ENCODE results near the gene CRK.
"Not testable (repeated sequence)": the region's sequence is repeated elsewhere in the genome, so short reads cannot be mapped to it uniquely, and the experiment has no call there.

Gene CRK

DNA sequence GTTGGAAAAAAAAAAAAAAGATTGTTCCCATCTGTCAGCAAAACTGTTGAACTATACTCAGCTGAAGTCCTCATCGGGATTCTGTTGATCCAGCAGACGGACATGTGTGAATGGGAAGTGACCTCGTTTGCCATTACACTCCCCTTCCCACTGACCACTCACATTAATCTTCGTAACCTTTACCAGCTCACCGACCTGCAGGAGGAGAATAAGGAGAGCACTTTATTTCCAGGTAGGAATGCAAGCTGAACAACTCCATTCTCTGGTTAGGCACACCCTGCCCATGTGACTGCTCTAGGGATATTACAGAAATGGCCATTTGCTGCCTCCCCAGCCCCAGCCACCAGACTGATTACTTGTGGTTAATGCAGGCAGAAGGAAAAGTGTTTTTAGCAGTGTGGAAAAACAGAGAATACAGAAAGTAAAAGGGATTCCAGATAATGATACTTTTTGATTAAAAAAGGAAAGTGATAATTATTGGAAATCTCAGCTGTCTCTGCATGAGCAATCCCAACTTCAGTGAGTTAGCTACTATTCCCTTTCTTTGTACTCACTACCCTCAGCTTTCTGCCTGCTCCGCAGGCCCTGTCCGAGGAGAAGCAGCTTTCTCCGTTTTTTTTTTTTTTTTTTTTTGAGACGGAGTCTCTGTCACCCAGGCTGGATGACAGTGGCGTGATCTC is 32.4 kb downstream of the CRK start:
- no peaks in the 10 kb centered on the region for H3K27me3 Mint-ChIP-seq (ENCODE audit: low read depth)
- peaks cover 48% of the 10 kb centered on the region for H3K36me3 Mint-ChIP-seq (ENCODE audit: low read depth)
- H3K27ac Mint-ChIP-seq, result peak overlapping the region in 1 of 3 experiments; percentile 59
- no peaks in the 10 kb centered on the region for H3K9me3 Mint-ChIP-seq
- TF ChIP-seq, protein P1, sequence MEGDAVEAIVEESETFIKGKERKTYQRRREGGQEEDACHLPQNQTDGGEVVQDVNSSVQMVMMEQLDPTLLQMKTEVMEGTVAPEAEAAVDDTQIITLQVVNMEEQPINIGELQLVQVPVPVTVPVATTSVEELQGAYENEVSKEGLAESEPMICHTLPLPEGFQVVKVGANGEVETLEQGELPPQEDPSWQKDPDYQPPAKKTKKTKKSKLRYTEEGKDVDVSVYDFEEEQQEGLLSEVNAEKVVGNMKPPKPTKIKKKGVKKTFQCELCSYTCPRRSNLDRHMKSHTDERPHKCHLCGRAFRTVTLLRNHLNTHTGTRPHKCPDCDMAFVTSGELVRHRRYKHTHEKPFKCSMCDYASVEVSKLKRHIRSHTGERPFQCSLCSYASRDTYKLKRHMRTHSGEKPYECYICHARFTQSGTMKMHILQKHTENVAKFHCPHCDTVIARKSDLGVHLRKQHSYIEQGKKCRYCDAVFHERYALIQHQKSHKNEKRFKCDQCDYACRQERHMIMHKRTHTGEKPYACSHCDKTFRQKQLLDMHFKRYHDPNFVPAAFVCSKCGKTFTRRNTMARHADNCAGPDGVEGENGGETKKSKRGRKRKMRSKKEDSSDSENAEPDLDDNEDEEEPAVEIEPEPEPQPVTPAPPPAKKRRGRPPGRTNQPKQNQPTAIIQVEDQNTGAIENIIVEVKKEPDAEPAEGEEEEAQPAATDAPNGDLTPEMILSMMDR (IDR thresholded peaks at IDR 0.05; ENCODE audit: unreplicated experiment in 3 of 3), result no peak
- H3K4me1 Mint-ChIP-seq, result peaks cover 3% of the 10 kb centered on the region
- H3K4me3 Mint-ChIP-seq, result no peak overlapping the region

DNA sequence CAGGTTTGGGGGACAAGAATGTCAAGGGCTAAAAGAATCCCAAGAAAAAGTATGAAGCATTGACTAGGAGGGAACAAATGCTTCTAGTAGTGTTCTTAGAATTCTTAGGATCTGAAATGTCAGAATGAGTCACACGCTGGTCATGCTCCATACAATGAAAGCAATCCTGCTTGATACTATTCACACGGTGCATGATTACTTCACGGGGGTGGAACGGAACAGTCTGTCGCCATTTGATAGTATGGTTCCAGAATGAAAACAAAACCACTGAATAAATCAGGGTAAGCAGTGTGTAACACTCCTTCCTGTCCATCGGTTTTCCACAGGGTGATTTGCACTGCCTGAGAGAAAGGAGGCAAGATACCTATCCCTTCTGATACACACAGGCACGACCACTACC is 33.1 kb downstream of the CRK start:
- Mint-ChIP-seq H3K9me3 (no peaks in the 10 kb centered on the region), H3K36me3 (ENCODE audit: low read depth) (peaks cover 45% of the 10 kb centered on the region), H3K4me3 (no peak overlapping the region), H3K4me1 (peaks cover 3% of the 10 kb centered on the region), H3K27ac (peak overlapping the region in 1 of 3 experiments; percentile 59), H3K27me3 (ENCODE audit: low read depth) (no peaks in the 10 kb centered on the region)
- TF ChIP-seq, protein P1 (IDR thresholded peaks at IDR 0.05; ENCODE audit: unreplicated experiment in 3 of 3), result no peak

DNA sequence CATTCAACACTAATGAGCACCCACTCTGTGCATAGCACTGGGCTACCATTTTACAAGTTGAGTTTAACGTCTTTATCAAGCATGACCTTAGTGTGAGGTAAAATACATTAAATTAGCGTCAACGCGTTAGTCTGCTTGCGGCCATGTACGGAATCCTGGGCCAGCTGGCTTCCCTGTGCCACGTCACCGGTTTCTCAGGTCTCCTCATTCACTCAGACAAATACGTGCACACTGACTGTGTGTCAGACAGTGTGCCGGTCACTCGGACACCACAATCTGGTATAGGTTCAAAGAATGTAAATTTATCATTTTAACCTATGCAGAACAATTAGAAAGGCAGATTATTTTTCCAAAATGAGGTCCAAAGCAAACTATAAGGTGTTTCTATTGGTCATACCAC is 34.6 kb downstream of the CRK start:
- TF ChIP-seq, protein P1 (IDR thresholded peaks at IDR 0.05; ENCODE audit: unreplicated experiment in 3 of 3), result no peak
- H3K27ac Mint-ChIP-seq, result no peak overlapping the region
- H3K4me1 Mint-ChIP-seq, result peaks cover 3% of the 10 kb centered on the region
- H3K4me3 Mint-ChIP-seq, result no peak overlapping the region
- no peaks in the 10 kb centered on the region for H3K9me3 Mint-ChIP-seq
- no peaks in the 10 kb centered on the region for H3K27me3 Mint-ChIP-seq (ENCODE audit: low read depth)
- peaks cover 43% of the 10 kb centered on the region for H3K36me3 Mint-ChIP-seq (ENCODE audit: low read depth)

- Mint-ChIP-seq H3K4me1 (peaks cover 3% of the 10 kb centered on the region), H3K36me3 (ENCODE audit: low read depth) (peaks cover 40% of the 10 kb centered on the region), H3K27me3 (ENCODE audit: low read depth) (no peaks in the 10 kb centered on the region), H3K9me3 (no peaks in the 10 kb centered on the region), H3K27ac (no peak overlapping the region), H3K4me3 (no peak overlapping the region)
- TF ChIP-seq, protein P1 (IDR thresholded peaks at IDR 0.05; ENCODE audit: unreplicated experiment in 3 of 3), result no peak
These were observed 35.1 kb downstream of the CRK start for GRCh38 chr17:1420981-1421380.

- Mint-ChIP-seq H3K27me3 (ENCODE audit: low read depth) (no peaks in the 10 kb centered on the region), H3K36me3 (ENCODE audit: low read depth) (peaks cover 32% of the 10 kb centered on the region), H3K4me1 (peaks cover 3% of the 10 kb centered on the region), H3K4me3 (no peak overlapping the region), H3K9me3 (no peaks in the 10 kb centered on the region), H3K27ac (no peak overlapping the region)
- TF ChIP-seq, protein P1 (IDR thresholded peaks at IDR 0.05; ENCODE audit: unreplicated experiment in 3 of 3), result no peak
These were observed 35.9 kb downstream of the CRK start for GRCh38 chr17:1420163-1420562.

DNA sequence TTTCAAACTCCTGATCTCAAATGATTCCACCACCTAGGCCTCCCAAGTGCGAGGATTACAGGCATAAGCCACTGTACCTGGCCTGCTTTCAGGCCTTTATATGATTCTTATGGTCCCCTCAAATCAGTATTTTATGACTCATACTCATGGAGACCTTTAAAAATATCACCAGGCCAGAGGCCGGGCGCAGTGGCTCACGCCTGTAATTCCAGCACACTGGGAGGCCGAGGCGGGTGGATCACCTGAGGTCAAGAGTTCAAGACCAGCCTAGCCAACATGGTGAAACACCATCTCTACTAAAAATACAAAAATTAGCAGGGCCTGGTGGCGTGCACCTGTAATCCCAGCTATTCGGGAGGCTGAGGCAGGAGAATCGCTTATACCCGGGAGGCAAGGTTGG is 37.6 kb downstream of the CRK start:
- H3K27me3 Mint-ChIP-seq (ENCODE audit: low read depth); H3K9me3 Mint-ChIP-seq; H3K27ac Mint-ChIP-seq; H3K4me3 Mint-ChIP-seq; H3K4me1 Mint-ChIP-seq: not testable (repeated sequence)
- peaks cover 27% of the 10 kb centered on the region for H3K36me3 Mint-ChIP-seq (ENCODE audit: low read depth)
